Stomach smooth muscle (tissue), 2 donors: ENCODE measurements around the gene PADI1.

Source experiments
- H3K27ac ChIP-seq: one replicate; pipeline ENCODE4 v1.7.0; 2013; ENCODE audit warnings: mild to moderate bottlenecking, low read length, inconsistent platforms
- H3K27me3 ChIP-seq, 2 donors: one replicate each; pipeline ENCODE4 v1.7.0; 2013; ENCODE audit warnings: low read length in 2 of 2; ENCODE audit not compliant: insufficient read depth in 2 of 2, control insufficient read depth in 1 of 2
- H3K36me3 ChIP-seq, 2 donors: one replicate each; pipeline ENCODE4 v1.7.0; 2013; ENCODE audit warnings: low read length in 2 of 2; ENCODE audit not compliant: control insufficient read depth in 2 of 2, insufficient read depth in 2 of 2
- H3K4me1 ChIP-seq: one replicate; pipeline ENCODE4 v1.7.0; 2013; ENCODE audit warnings: low read length; ENCODE audit not compliant: control insufficient read depth, insufficient read depth
- H3K4me3 ChIP-seq, 2 donors: one replicate each; pipeline ENCODE4 v1.7.0; 2013; ENCODE audit warnings: low read length in 2 of 2
- H3K9ac ChIP-seq, 2 donors: one replicate each; pipeline ENCODE4 v1.7.0; 2013; ENCODE audit warnings: low read length in 2 of 2, mild to moderate bottlenecking in 1 of 2
- H3K9me3 ChIP-seq, 2 donors: one replicate each; pipeline ENCODE4 v1.7.0; 2013; ENCODE audit warnings: low read length in 2 of 2; ENCODE audit not compliant: control insufficient read depth in 2 of 2
- donor health status: healthy.
- donor health status: Pancreatic carcinoma.

Gene PADI1

GRCh38 chr1:17192394-17193221, 12.3 kb upstream of the PADI1 start:
- Histone ChIP-seq H3K27ac (no peak overlapping the region), H3K4me3 (no peak overlapping the region), H3K9me3 (peaks cover 0 to 4% of the 10 kb centered on the region in 2 donors), H3K36me3 (no peaks in the 10 kb centered on the region), H3K27me3 (peaks cover 0 to 2% of the 10 kb centered on the region in 2 donors), H3K4me1 (no peaks in the 10 kb centered on the region), H3K9ac (no peak overlapping the region)

- peaks cover 0 to 2% of the 10 kb centered on the region in 2 donors for H3K27me3 ChIP-seq
- no peak overlapping the region for H3K27ac ChIP-seq
Measured at GRCh38 chr1:17193222-17194132, 11.5 kb upstream of the PADI1 start.

GRCh38 chr1:17194133-17194475, 10.8 kb upstream of the PADI1 start:
- Histone ChIP-seq H3K36me3 (no peaks in the 10 kb centered on the region), H3K4me3 (no peak overlapping the region), H3K9ac (no peak overlapping the region), H3K9me3 (no peaks in the 10 kb centered on the region), H3K4me1 (no peaks in the 10 kb centered on the region), H3K27ac (no peak overlapping the region), H3K27me3 (peaks cover 0 to 2% of the 10 kb centered on the region in 2 donors)

More at GRCh38 chr1:17193222-17194132, 11.5 kb upstream of the PADI1 start:
- H3K4me1 ChIP-seq: no peaks in the 10 kb centered on the region
- peaks cover 0 to 4% of the 10 kb centered on the region in 2 donors for H3K9me3 ChIP-seq
- no peaks in the 10 kb centered on the region for H3K36me3 ChIP-seq
- no peak overlapping the region for H3K9ac ChIP-seq
- no peak overlapping the region for H3K4me3 ChIP-seq

- H3K4me1 ChIP-seq: no peaks in the 10 kb centered on the region
- H3K9me3 ChIP-seq: no peaks in the 10 kb centered on the region
- H3K27me3 ChIP-seq: peaks cover 0 to 2% of the 10 kb centered on the region in 2 donors
- no peak overlapping the region for H3K9ac ChIP-seq
- no peak overlapping the region for H3K27ac ChIP-seq
- no peak overlapping the region for H3K4me3 ChIP-seq
- no peaks in the 10 kb centered on the region for H3K36me3 ChIP-seq
Measured at GRCh38 chr1:17194615-17195528, 10.1 kb upstream of the PADI1 start.

GRCh38 chr1:17195731-17196130, 9.2 kb upstream of the PADI1 start:
- Histone ChIP-seq H3K9me3 (no peaks in the 10 kb centered on the region), H3K4me3 (no peak overlapping the region), H3K27ac (no peak overlapping the region), H3K9ac (no peak overlapping the region), H3K4me1 (no peaks in the 10 kb centered on the region), H3K27me3 (peaks cover 0 to 2% of the 10 kb centered on the region in 2 donors), H3K36me3 (no peaks in the 10 kb centered on the region)

- Histone ChIP-seq H3K4me3 (no peak overlapping the region), H3K27me3 (peaks cover 0 to 2% of the 10 kb centered on the region in 2 donors), H3K9ac (no peak overlapping the region), H3K27ac (no peak overlapping the region), H3K4me1 (no peaks in the 10 kb centered on the region), H3K36me3 (no peaks in the 10 kb centered on the region), H3K9me3 (no peaks in the 10 kb centered on the region)
Measured at GRCh38 chr1:17196496-17197185, 8.3 kb upstream of the PADI1 start.

GRCh38 chr1:17197696-17198095, 7.2 kb upstream of the PADI1 start:
- Histone ChIP-seq H3K27me3 (peaks cover 0 to 2% of the 10 kb centered on the region in 2 donors), H3K4me3 (no peak overlapping the region), H3K9ac (no peak overlapping the region), H3K9me3 (no peaks in the 10 kb centered on the region), H3K4me1 (no peaks in the 10 kb centered on the region), H3K36me3 (no peaks in the 10 kb centered on the region), H3K27ac (no peak overlapping the region)

- no peaks in the 10 kb centered on the region for H3K36me3 ChIP-seq
- peaks cover 0 to 2% of the 10 kb centered on the region in 2 donors for H3K27me3 ChIP-seq
- H3K4me1 ChIP-seq: no peaks in the 10 kb centered on the region
- no peaks in the 10 kb centered on the region for H3K9me3 ChIP-seq
- H3K9ac ChIP-seq: no peak overlapping the region
- H3K27ac ChIP-seq: no peak overlapping the region
- no peak overlapping the region for H3K4me3 ChIP-seq
Measured at GRCh38 chr1:17198476-17199258, 6.3 kb upstream of the PADI1 start.

GRCh38 chr1:17199267-17200044, 5.5 kb upstream of the PADI1 start:
- no peak overlapping the region for H3K27ac ChIP-seq
- no peaks in the 10 kb centered on the region for H3K9me3 ChIP-seq
- H3K9ac ChIP-seq: no peak overlapping the region
- H3K36me3 ChIP-seq: no peaks in the 10 kb centered on the region
- no peaks in the 10 kb centered on the region for H3K4me1 ChIP-seq
- no peak overlapping the region for H3K4me3 ChIP-seq
- H3K27me3 ChIP-seq: peaks cover 0 to 2% of the 10 kb centered on the region in 2 donors
